HUES6 (cell line): ENCODE measurements around the gene FNDC3B.

Experiments
- H3K27ac ChIP-seq: 2 replicates; pipeline ENCODE4 v1.7.0; 2013; ENCODE audit warnings: low read depth, mild to moderate bottlenecking, low read length, inconsistent platforms
- H3K27me3 ChIP-seq: 2 replicates; pipeline ENCODE4 v1.6.1; 2013; ENCODE audit warnings: low read length; ENCODE audit not compliant: control insufficient read depth, insufficient read depth
- H3K36me3 ChIP-seq: 2 replicates; pipeline ENCODE4 v1.6.1; 2013; ENCODE audit warnings: low read length; ENCODE audit not compliant: control insufficient read depth, insufficient read depth
- H3K4me1 ChIP-seq: 2 replicates; pipeline ENCODE4 v1.6.1; 2013; ENCODE audit warnings: low read length; ENCODE audit not compliant: control insufficient read depth, insufficient read depth
- H3K4me3 ChIP-seq: 2 replicates; pipeline ENCODE4 v1.5.1; 2013; ENCODE audit warnings: low read depth, low read length
- H3K9ac ChIP-seq: one replicate; pipeline ENCODE4 v1.6.1; 2013; ENCODE audit warnings: mild to moderate bottlenecking, low read length
- H3K9me3 ChIP-seq: 2 replicates; pipeline ENCODE4 v1.6.1; 2013; ENCODE audit warnings: low read depth, low read length; ENCODE audit not compliant: control insufficient read depth, insufficient read depth

FNDC3B gene

DNA sequence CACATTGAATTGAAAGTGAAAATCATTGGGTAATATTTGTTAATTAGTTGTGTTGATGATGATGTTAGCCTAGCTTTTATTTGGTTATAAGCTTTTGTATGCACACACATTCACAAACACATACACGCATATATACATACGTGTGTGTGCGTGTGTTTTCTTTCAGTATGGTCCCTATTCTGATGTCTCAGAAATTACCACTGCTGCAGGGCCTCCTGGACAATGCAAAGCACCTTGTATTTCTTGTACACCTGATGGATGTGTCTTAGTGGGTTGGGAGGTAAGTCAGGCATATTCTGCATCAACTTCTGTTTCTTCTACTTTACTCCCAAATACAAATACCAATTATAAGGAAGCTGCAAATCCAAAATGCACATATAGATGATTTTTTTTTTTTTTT is 306.8 kb downstream of the FNDC3B start:
- Histone ChIP-seq H3K27me3 (no peaks in the 10 kb centered on the region), H3K36me3 (peaks cover 90% of the 10 kb centered on the region), H3K4me3 (no peak overlapping the region), H3K9ac (no peak overlapping the region), H3K9me3 (no peaks in the 10 kb centered on the region), H3K4me1 (no peaks in the 10 kb centered on the region), H3K27ac (no peak overlapping the region)

GRCh38 chr3:172347895-172348679 is 308.7 kb downstream of the FNDC3B start:
- Histone ChIP-seq H3K4me3 (no peak overlapping the region), H3K36me3 (peaks cover 90% of the 10 kb centered on the region), H3K9me3 (no peaks in the 10 kb centered on the region), H3K27me3 (no peaks in the 10 kb centered on the region), H3K9ac (no peak overlapping the region), H3K27ac (no peak overlapping the region), H3K4me1 (no peaks in the 10 kb centered on the region)

DNA sequence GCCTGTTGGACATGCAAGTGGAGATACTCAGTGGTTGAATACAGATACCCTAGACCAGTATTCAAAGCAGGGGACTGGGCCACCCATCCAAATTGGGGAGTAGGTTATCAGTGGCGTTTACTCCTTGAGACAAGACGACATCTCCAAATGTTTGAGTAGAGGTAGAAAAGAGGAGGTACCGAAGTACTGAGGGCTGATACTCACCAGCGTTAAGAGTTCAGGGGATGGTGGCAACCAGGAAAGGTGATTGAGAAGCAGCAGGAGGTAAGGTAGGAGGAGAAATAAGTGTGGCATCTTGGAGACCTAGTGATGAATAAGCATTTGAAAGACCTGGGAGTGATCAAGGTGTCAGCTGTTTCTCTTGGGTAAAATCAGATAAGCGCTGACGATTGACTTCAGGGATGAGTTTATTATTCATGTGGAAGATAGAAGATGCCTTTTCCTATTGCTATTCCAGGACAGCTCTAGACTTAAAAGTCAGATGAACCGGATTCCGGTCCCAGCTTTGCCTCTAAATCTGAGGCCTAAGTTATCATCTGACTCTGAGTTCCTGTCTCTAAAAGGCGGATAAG is 312.6 kb downstream of the FNDC3B start:
- Histone ChIP-seq H3K27me3 (no peaks in the 10 kb centered on the region), H3K4me1 (no peaks in the 10 kb centered on the region), H3K9ac (no peak overlapping the region), H3K9me3 (no peaks in the 10 kb centered on the region), H3K4me3 (no peak overlapping the region), H3K27ac (no peak overlapping the region), H3K36me3 (peaks cover 89% of the 10 kb centered on the region)

- no peaks in the 10 kb centered on the region for H3K4me1 ChIP-seq
- no peaks in the 10 kb centered on the region for H3K27me3 ChIP-seq
- no peaks in the 10 kb centered on the region for H3K9me3 ChIP-seq
- H3K4me3 ChIP-seq, result no peak overlapping the region
- no peak overlapping the region for H3K9ac ChIP-seq
- peaks cover 80% of the 10 kb centered on the region for H3K36me3 ChIP-seq
- H3K27ac ChIP-seq, result no peak overlapping the region
Measured at GRCh38 chr3:172352786-172353185, 313.4 kb downstream of the FNDC3B start.

DNA sequence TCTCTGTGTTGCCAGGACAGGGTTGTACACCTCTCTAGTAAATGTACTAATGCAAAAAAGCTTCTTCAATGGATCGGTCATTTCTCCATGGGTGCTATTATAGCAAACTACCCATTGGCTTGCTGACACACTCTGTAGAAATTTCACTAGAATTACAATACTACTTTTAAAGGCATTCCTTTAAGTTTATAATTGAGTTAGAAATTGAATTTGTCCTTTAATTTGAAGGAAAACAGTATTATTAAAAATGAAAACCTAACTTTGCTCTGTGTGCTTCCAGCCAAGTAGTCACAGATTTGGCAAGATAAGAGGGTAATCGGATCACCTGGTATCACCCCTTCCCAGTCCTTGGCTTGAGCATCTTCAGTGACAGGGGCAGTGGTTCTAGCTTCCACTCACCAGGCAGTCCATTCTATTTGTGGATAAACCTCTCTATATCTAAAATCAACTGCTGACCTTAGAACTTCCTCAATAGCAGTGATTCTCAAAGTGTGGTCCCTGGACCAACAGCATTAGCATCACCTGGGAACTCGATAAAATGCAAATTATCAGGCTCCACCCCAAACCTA is 315.6 kb downstream of the FNDC3B start:
- no peaks in the 10 kb centered on the region for H3K4me1 ChIP-seq
- H3K4me3 ChIP-seq, result no peak overlapping the region
- H3K9ac ChIP-seq, result no peak overlapping the region
- no peak overlapping the region for H3K27ac ChIP-seq
- H3K36me3 ChIP-seq, result peaks cover 62% of the 10 kb centered on the region
- H3K9me3 ChIP-seq, result no peaks in the 10 kb centered on the region
- H3K27me3 ChIP-seq, result no peaks in the 10 kb centered on the region

- Histone ChIP-seq H3K36me3 (peaks cover 57% of the 10 kb centered on the region), H3K27ac (no peak overlapping the region), H3K4me3 (no peak overlapping the region), H3K9ac (no peak overlapping the region), H3K9me3 (no peaks in the 10 kb centered on the region), H3K27me3 (no peaks in the 10 kb centered on the region), H3K4me1 (no peaks in the 10 kb centered on the region)
Measured at GRCh38 chr3:172355836-172356235, 316.5 kb downstream of the FNDC3B start.

DNA sequence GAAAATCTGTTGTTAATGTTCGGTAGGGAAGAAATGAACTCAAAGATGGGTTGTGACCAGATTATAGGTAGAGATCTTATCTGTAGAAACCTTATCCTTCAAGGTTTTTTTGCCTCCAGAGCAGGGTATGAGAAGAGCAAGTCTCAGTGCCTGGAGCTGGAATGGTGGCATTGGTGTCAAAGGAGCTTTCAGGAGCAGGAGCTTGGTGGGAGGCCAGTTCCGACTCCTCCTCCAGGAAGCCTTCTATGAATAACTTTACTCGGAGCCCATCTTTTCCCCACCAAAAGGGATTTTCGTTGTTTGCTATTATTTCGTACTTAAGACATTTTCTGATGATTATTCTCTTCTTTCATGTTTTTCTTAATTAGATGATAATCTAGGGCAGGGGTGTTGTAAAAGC is 317.0 kb downstream of the FNDC3B start:
- Histone ChIP-seq H3K27ac (no peak overlapping the region), H3K27me3 (no peaks in the 10 kb centered on the region), H3K36me3 (peaks cover 57% of the 10 kb centered on the region), H3K4me3 (no peak overlapping the region), H3K9me3 (no peaks in the 10 kb centered on the region), H3K4me1 (no peaks in the 10 kb centered on the region), H3K9ac (no peak overlapping the region)

- Histone ChIP-seq H3K9ac (no peak overlapping the region), H3K36me3 (peaks cover 57% of the 10 kb centered on the region), H3K27me3 (no peaks in the 10 kb centered on the region), H3K27ac (no peak overlapping the region), H3K9me3 (no peaks in the 10 kb centered on the region), H3K4me3 (no peak overlapping the region), H3K4me1 (no peaks in the 10 kb centered on the region)
Measured at GRCh38 chr3:172357850-172358754, 318.7 kb downstream of the FNDC3B start.

DNA sequence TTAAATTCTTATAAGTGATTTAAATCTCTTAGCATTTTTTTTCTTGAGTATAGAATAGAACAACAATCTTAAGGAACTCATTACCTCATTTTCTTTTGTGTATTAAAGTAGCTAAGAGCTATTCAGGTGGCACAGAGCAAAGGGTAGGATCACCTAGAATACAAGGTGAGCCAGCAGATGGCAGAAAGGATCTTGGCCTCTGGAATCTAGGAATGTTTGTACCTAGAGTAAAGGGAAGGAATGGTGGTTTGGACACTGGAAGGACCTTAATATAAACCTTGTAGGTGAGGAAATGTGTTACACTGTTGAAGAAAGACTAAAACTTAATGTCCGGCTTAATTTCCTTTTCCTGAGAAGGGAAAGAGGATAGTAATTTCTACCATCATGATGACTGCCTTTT is 319.9 kb downstream of the FNDC3B start:
- no peaks in the 10 kb centered on the region for H3K9me3 ChIP-seq
- H3K9ac ChIP-seq, result no peak overlapping the region
- peaks cover under 1% of the 10 kb centered on the region; the same call in 1 of the 2 replicates for H3K4me1 ChIP-seq
- no peaks in the 10 kb centered on the region for H3K27me3 ChIP-seq
- H3K4me3 ChIP-seq, result no peak overlapping the region
- no peak overlapping the region for H3K27ac ChIP-seq
- peaks cover 56% of the 10 kb centered on the region for H3K36me3 ChIP-seq

GRCh38 chr3:172359996-172360395 is 320.6 kb downstream of the FNDC3B start:
- peaks cover 51% of the 10 kb centered on the region for H3K36me3 ChIP-seq
- H3K9me3 ChIP-seq, result no peaks in the 10 kb centered on the region
- H3K27ac ChIP-seq, result no peak overlapping the region
- no peak overlapping the region for H3K4me3 ChIP-seq
- H3K4me1 ChIP-seq, result peaks cover 8% of the 10 kb centered on the region; the same call in 1 of the 2 replicates
- no peak overlapping the region for H3K9ac ChIP-seq
- no peaks in the 10 kb centered on the region for H3K27me3 ChIP-seq
